Astrocyte (in vitro differentiated cells and primary cell): Measurements from ENCODE around the gene TAF7L.

Experiments
- CTCF ChIP-seq: IDR thresholded peaks from 2 replicates; pipeline ENCODE4 v1.5.1; 2011; ENCODE audit warnings: low read depth, mild to moderate bottlenecking, inconsistent platforms, low read length, moderate library complexity; ENCODE audit not compliant: insufficient read depth
- EZH2 ChIP-seq: IDR thresholded peaks from 2 replicates; pipeline ENCODE4 v1.6.1; 2012; ENCODE audit warnings: mild to moderate bottlenecking, low read length, inconsistent platforms; ENCODE audit not compliant: insufficient read depth

- TF ChIP-seq CTCF, result no peak
- no peak for TF ChIP-seq EZH2
These were observed 60.5 kb downstream of the TAF7L start for GRCh38 chrX:101230636-101231035.
